OCI-LY1 (cell line): ENCODE results near the gene TAS2R14.

Source experiments
- CTCF ChIP-seq: fragments of 200-600 bp; sonication (generic), shearing (Covaris generic); IDR thresholded peaks from 2 replicates; pipeline ENCODE4 v1.5.1; 2017; ENCODE audit warnings: mild to moderate bottlenecking, antibody characterized with exemption, low read length, moderate library complexity, mixed read lengths
- EZH2 ChIP-seq: fragments of 200-600 bp; sonication (generic), shearing (Covaris generic); IDR thresholded peaks from 2 replicates; pipeline ENCODE4 v1.8.0; 2017; ENCODE audit warnings: borderline replicate concordance, mixed run types, mild to moderate bottlenecking, antibody characterized with exemption, low read length, moderate library complexity, mixed read lengths

DNA sequence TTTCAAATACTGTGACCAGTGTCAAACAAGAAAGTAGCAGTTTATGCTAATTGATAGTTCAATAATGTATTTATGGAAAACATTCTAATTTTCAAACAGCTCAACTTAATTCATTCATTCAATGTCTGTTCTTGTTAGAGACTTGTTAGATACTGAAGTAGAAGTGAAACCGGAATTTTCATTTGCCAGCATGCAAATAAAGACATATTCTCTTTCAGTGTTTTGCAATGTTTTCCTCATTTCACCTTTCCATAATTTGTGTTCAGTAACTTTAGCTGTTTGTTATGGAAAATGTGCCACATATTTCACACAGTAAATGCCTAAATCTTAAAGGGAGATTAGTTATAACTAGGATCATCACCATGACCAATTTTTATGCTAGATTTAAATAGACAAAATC, 26.4 kb upstream of the TAS2R14 start:
- no peak for TF ChIP-seq CTCF
- no peak for TF ChIP-seq EZH2
